K562 (cell line): Measurements from ENCODE around the gene LDAH. TPM values are rescaled to one million over a fixed set of nuclear protein-coding genes. Genes with fewer than 3 reads are reported as not detected.

ENCODE experiments used
- ATAC-seq: fragments of 200-7000 bp; cut with Tn5 transposase; 3 replicates; pipeline ENCODE4 v1.9.1; 2020; ENCODE audit warnings: moderate library complexity
- BruUV-seq: library from RNA; stranded (reverse); fragments of 400-500 nt; replicated peaks from 2 replicates; lab custom pipeline; 2021; lab: Mats Ljungman, UMichigan
- CTCF ChIA-PET: fragments of 300-600 bp; formaldehyde crosslinking; extraction: SDS; loops from one replicate; lab custom pipeline; 2021; ENCODE audit warnings: low intra/inter-chr PET ratio; lab: Yijun Ruan, JAX
- POLR2A ChIA-PET: fragments of 300-600, 350-650 bp; sonication (Branson Sonifier 250); formaldehyde crosslinking; extraction: SDS; loops from one replicate; lab custom pipeline; 2021; ENCODE audit warnings: antibody characterized with exemption, inconsistent platforms; lab: Yijun Ruan, JAX
- DNase-seq, 4 experiments: peaks; one replicate each; pipeline versions ENCODE4 v3.0.0 to v3.0.0-alpha.2; 2011 to 2018; ENCODE audit warnings: low spot score in 3 of 4, mixed read lengths in 3 of 4; ENCODE audit errors: extremely low read depth in 1 of 4
- FAIRE-seq: peaks from 2 replicates; lab custom pipeline; 2011; peaks lifted over from hg19 to GRCh38; lab: Jason Lieb, UNC
- H2AFZ ChIP-seq: 2 replicates; pipeline ENCODE4 v1.6.0; 2011; ENCODE audit warnings: low read depth, low read length, control low read depth, inconsistent platforms
- H3K27ac ChIP-seq: fragments of 200-600 bp; 3 replicates; pipeline ENCODE4 v1.8.0; 2011; ENCODE audit warnings: low read depth, mild to moderate bottlenecking, control low read depth, inconsistent platforms, low read length, moderate library complexity, mixed read lengths; ENCODE audit errors: extremely low read depth
- H3K27me3 ChIP-seq, 2 experiments: fragments of 300-600 bp in 1 of 2; 2 replicates in 1 of 2; 3 replicates in 1 of 2; pipeline versions ENCODE4 v1.6.0 to v1.8.0; 2011; ENCODE audit warnings: inconsistent platforms in 2 of 2, low read length in 2 of 2, mild to moderate bottlenecking in 1 of 2, mixed read lengths in 1 of 2, moderate library complexity in 1 of 2; ENCODE audit not compliant: control insufficient read depth in 2 of 2, insufficient read depth in 2 of 2
- H3K36me3 ChIP-seq: fragments of 300-600 bp; 3 replicates; pipeline ENCODE4 v1.8.0; 2011; ENCODE audit warnings: mild to moderate bottlenecking, low read length, inconsistent platforms; ENCODE audit not compliant: control insufficient read depth, insufficient read depth
- H3K4me1 ChIP-seq, 2 experiments: fragments of 200-600 bp in 1 of 2; replicated peaks in 1 of 2; 2 replicates in 1 of 2; 3 replicates in 1 of 2; pipeline versions ENCODE4 v1.5.1 to v1.8.0; 2011; ENCODE audit warnings: inconsistent platforms in 2 of 2, low read length in 2 of 2, mild to moderate bottlenecking in 1 of 2, mixed read lengths in 1 of 2, moderate library complexity in 1 of 2; ENCODE audit not compliant: control insufficient read depth in 2 of 2, insufficient read depth in 2 of 2
- H3K4me2 ChIP-seq: 2 replicates; pipeline ENCODE4 v1.6.1; 2011; ENCODE audit warnings: low read length, control low read depth, inconsistent platforms, mixed read lengths; ENCODE audit not compliant: insufficient read depth
- H3K4me3 ChIP-seq: fragments of 200-600 bp; sonication (generic), shearing (Covaris generic); 2 replicates; pipeline ENCODE4 v1.5.1; 2016; ENCODE audit warnings: control low read depth, inconsistent platforms
- H3K79me2 ChIP-seq: fragments of 200-600 bp; 3 replicates; pipeline ENCODE4 v1.8.0; 2011; ENCODE audit warnings: low read length, inconsistent platforms; ENCODE audit not compliant: control insufficient read depth, insufficient read depth
- H3K9ac ChIP-seq, 2 experiments: 2 replicates each; pipeline versions ENCODE4 v1.6.0 to v1.6.1; 2011; ENCODE audit warnings: low read depth in 2 of 2, low read length in 2 of 2, control low read depth in 1 of 2, inconsistent platforms in 1 of 2, mild to moderate bottlenecking in 1 of 2, mixed read lengths in 1 of 2; ENCODE audit not compliant: insufficient read depth in 1 of 2
- H3K9me1 ChIP-seq: one replicate; pipeline ENCODE4 v1.6.0; 2011; ENCODE audit warnings: inconsistent platforms, mild to moderate bottlenecking, low read length, moderate library complexity; ENCODE audit not compliant: control insufficient read depth, insufficient read depth
- H3K9me3 ChIP-seq: replicated peaks from 2 replicates; pipeline ENCODE4 v1.5.1; 2011; ENCODE audit warnings: low read depth, low read length, inconsistent platforms; ENCODE audit not compliant: control insufficient read depth, insufficient read depth
- H4K20me1 ChIP-seq: replicated peaks from 2 replicates; pipeline ENCODE4 v1.6.1; 2011; ENCODE audit warnings: low read length, inconsistent platforms, mixed read lengths; ENCODE audit not compliant: control insufficient read depth, insufficient read depth
- CBX3 ChIP-seq, 2 experiments: IDR thresholded peaks; 1 replicate in 1 of 2; 2 replicates in 1 of 2; pipeline ENCODE4 v1.6.1; 2012; ENCODE audit warnings: inconsistent platforms in 2 of 2, low read length in 2 of 2, borderline replicate concordance in 1 of 2, control low read depth in 1 of 2
- COPS2 ChIP-seq: fragments of 450-650 bp; conservative IDR thresholded peaks from 2 replicates; pipeline ENCODE4 v1.6.1; 2016; ENCODE audit warnings: mild to moderate bottlenecking, moderate library complexity
- CXXC5 ChIP-seq: fragments of 250-450 bp; sonication (Bioruptor Pico); IDR thresholded peaks from 2 replicates; pipeline ENCODE4 v1.8.0; 2022; ENCODE audit warnings: inconsistent platforms, mild to moderate bottlenecking, moderate library complexity
- HNRNPL ChIP-seq: fragments of 200-400 bp; formaldehyde crosslinking; IDR thresholded peaks from 2 replicates; pipeline ENCODE4 v1.6.1; 2017; ENCODE audit warnings: low read depth, mild to moderate bottlenecking, low read length
- MYBL2 ChIP-seq, 2 experiments: fragments of 450-650 bp in 1 of 2; sonication (generic) in 1 of 2; formaldehyde crosslinking in 1 of 2; IDR thresholded peaks; 2 replicates each; pipeline versions ENCODE4 v1.6.1 to v1.8.1; 2017 to 2022; ENCODE audit warnings: borderline replicate concordance in 1 of 2, inconsistent platforms in 1 of 2, low read depth in 1 of 2, mild to moderate bottlenecking in 1 of 2, missing genetic modification reagents in 1 of 2, moderate library complexity in 1 of 2
- POLR2AphosphoS5 ChIP-seq: IDR thresholded peaks from 2 replicates; pipeline ENCODE4 v1.6.1; 2011; ENCODE audit warnings: mild to moderate bottlenecking, low read depth, low read length, moderate library complexity; ENCODE audit not compliant: control insufficient read depth, insufficient read depth
- POLR2G ChIP-seq: fragments of 200-400 bp; formaldehyde crosslinking; IDR thresholded peaks from 2 replicates; pipeline ENCODE4 v1.6.1; 2017; ENCODE audit warnings: low read depth, mild to moderate bottlenecking, antibody characterized with exemption, low read length, moderate library complexity
- PTBP1 ChIP-seq: fragments of 200-400 bp; formaldehyde crosslinking; IDR thresholded peaks from 2 replicates; pipeline ENCODE4 v1.6.1; 2017; ENCODE audit warnings: low read depth, low read length
- RUNX1 ChIP-seq: sonication (generic); IDR thresholded peaks from 2 replicates; pipeline ENCODE4 v1.6.1; 2016; ENCODE audit warnings: antibody characterized with exemption, low read depth
- TFAP4 ChIP-seq: sonication (generic); formaldehyde crosslinking; IDR thresholded peaks from 2 replicates; pipeline ENCODE4 v1.8.0; 2022; ENCODE audit warnings: missing genetic modification reagents, mild to moderate bottlenecking, moderate library complexity, borderline replicate concordance
- ZNF121 ChIP-seq: sonication (generic); formaldehyde crosslinking; conservative IDR thresholded peaks from 2 replicates; pipeline ENCODE4 v1.8.0; 2022; ENCODE audit warnings: missing genetic modification reagents
- ZNF3 ChIP-seq: fragments of 250-450 bp; sonication (Bioruptor Pico); IDR thresholded peaks from 2 replicates; pipeline ENCODE4 v1.5.0; 2021; ENCODE audit warnings: mild to moderate bottlenecking, moderate library complexity
- ZNF830 ChIP-seq: fragments of 250-450 bp; sonication (Bioruptor Pico); IDR thresholded peaks from 2 replicates; pipeline ENCODE4 v1.5.0; 2021; ENCODE audit warnings: mild to moderate bottlenecking
- WGBS: fragments of 100-300 bp; shearing (Covaris generic); methylation state at CpG from one replicate; pipeline ENCODE4 v1.1.6; 2016; ENCODE audit warnings: low coverage, mixed read lengths; ENCODE audit not compliant: insufficient coverage; ENCODE audit errors: missing lambda C conversion rate; 5-methylcytosine and 5-hydroxymethylcytosine counted together
- in situ Hi-C: fragments of 300-500 bp; cut with MboI; formaldehyde crosslinking; loops from 4 replicates; pipeline ENCODE4 v1.15.0; 2018; ENCODE audit warnings: inconsistent platforms, mixed read lengths
- intact Hi-C: fragments of 100-400 bp; cut with micrococcal nuclease; formaldehyde crosslinking; loops from 2 replicates; pipeline ENCODE4 v1.14.2; 2022
- polyA plus RNA-seq, 8 experiments: library from polyadenylated mRNA; depleted of rRNA in 4 of 8; stranded (reverse) in 5 of 8; unstranded in 3 of 8; fragments of >200 nt; fragmentation: Nextera tagmentation in 2 of 8; fragmentation: Illumina TruSeq in 1 of 8; extraction: Ambion mirVana in 2 of 8; extraction: Trizol in 1 of 8; gene quantifications; 2 replicates each; pipeline versions ENCODE4 v1.2.1 to v1.2.3, GENCODE V29; 2011 to 2014; ENCODE audit warnings: inconsistent platforms in 1 of 8, missing spikeins in 1 of 8
- total RNA-seq, 7 experiments: library from RNA; depleted of rRNA in 6 of 7; stranded (reverse); fragments of >200 nt in 6 of 7; fragmentation: Illumina TruSeq in 2 of 7; extraction: Trizol in 2 of 7; gene quantifications; 2 replicates each; pipeline versions ENCODE4 v1.2.1 to v1.2.3, GENCODE V29; 2011 to 2021; ENCODE audit warnings: low replicate concordance in 1 of 7
- TF ChIP-seq, protein P1 (sequence below): sonication (generic); formaldehyde crosslinking; IDR thresholded peaks from 2 replicates; pipeline ENCODE4 v1.8.1; 2023; ENCODE audit warnings: mild to moderate bottlenecking, missing genetic modification reagents

The LDAH gene
- total and polyA plus RNA-seq, 9 of the 15 experiments (the other 6 are each of a cell fraction or from before 2014, with no cell fraction given), result 22.3 to 60.1 (median 40.0) TPM

DNA sequence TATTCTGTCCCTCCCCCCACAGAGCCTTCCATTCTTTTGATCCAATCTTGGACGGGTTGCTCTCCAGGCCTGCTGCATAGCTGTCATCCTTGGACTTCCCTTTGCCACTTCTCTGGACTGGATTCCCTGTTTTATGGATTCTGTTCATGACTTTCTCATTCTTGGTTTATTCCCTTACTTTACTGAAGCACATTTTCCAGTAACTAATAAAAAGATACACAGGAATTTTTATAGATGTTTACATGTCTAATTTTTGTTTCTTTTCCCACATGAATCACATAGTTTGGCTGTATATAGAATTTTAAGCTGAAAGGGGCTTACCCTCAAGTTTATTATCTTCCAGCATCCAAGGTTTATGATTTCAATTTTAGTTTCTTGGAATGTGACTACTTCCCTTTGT, 118.0 kb downstream of the LDAH start:
- TF ChIP-seq, protein P1, sequence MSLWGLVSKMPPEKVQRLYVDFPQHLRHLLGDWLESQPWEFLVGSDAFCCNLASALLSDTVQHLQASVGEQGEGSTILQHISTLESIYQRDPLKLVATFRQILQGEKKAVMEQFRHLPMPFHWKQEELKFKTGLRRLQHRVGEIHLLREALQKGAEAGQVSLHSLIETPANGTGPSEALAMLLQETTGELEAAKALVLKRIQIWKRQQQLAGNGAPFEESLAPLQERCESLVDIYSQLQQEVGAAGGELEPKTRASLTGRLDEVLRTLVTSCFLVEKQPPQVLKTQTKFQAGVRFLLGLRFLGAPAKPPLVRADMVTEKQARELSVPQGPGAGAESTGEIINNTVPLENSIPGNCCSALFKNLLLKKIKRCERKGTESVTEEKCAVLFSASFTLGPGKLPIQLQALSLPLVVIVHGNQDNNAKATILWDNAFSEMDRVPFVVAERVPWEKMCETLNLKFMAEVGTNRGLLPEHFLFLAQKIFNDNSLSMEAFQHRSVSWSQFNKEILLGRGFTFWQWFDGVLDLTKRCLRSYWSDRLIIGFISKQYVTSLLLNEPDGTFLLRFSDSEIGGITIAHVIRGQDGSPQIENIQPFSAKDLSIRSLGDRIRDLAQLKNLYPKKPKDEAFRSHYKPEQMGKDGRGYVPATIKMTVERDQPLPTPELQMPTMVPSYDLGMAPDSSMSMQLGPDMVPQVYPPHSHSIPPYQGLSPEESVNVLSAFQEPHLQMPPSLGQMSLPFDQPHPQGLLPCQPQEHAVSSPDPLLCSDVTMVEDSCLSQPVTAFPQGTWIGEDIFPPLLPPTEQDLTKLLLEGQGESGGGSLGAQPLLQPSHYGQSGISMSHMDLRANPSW (CRISPR knock-in tag), result no peak
- TF ChIP-seq RUNX1, result no peak
- no peak for TF ChIP-seq POLR2G
- no peak for TF ChIP-seq ZNF830 (CRISPR knock-in tag)
- no peak for TF ChIP-seq TFAP4 (CRISPR knock-in tag)
- TF ChIP-seq POLR2AphosphoS5, result no peak
- TF ChIP-seq MYBL2 (IDR thresholded peaks at IDR 0.05; ENCODE audit: low read depth), result no peak
- no peak for TF ChIP-seq MYBL2 (CRISPR knock-in tag; IDR thresholded peaks at IDR 0.05; ENCODE audit: borderline replicate concordance)
- TF ChIP-seq ZNF121 (CRISPR knock-in tag), result no peak
- no peak for TF ChIP-seq CBX3 (IDR thresholded peaks at IDR 0.05; ENCODE audit: borderline replicate concordance in 1 of 2, low read length in 2 of 2)
- TF ChIP-seq PTBP1, result no peak
- TF ChIP-seq COPS2, result no peak
- TF ChIP-seq CXXC5 (CRISPR knock-in tag), result no peak
- TF ChIP-seq HNRNPL, result no peak
- TF ChIP-seq ZNF3 (CRISPR knock-in tag), result no peak
- TF ChIP-seq, all 486 proteins: peak for 0
- no peaks in the 10 kb centered on the region for H3K9me1 ChIP-seq
- peaks cover 8% of the 10 kb centered on the region; the same call in 1 of the 3 replicates for H3K36me3 ChIP-seq
- H3K4me3 ChIP-seq, result no peak overlapping the region
- BruUV-seq, result no TSS peak
- H3K4me2 ChIP-seq, result no peak overlapping the region
- 29% methylated on average over 1 of the region's 1 CpG for WGBS
- H4K20me1 ChIP-seq, result no peaks in the 10 kb centered on the region
- DNase-seq (no peak), ATAC-seq (no peak), FAIRE-seq (no peak)
- in situ Hi-C loops, result no loop called here
- ChIA-PET POLR2A (interaction anchor here (0.7 kb wide), 1 partner anchor 55 kb away, joined by 3 read pairs; no protein-coding TSS in a partner anchor), CTCF (no interaction called here)
- H3K9ac ChIP-seq, result no peak overlapping the region
- intact Hi-C loops, result no loop called here
- no peak overlapping the region for H2AFZ ChIP-seq
- H3K4me1 ChIP-seq, result no peaks in the 10 kb centered on the region
- H3K27ac ChIP-seq, result no peak overlapping the region
- no peaks in the 10 kb centered on the region for H3K79me2 ChIP-seq
- no peaks in the 10 kb centered on the region for H3K27me3 ChIP-seq
- no peaks in the 10 kb centered on the region for H3K9me3 ChIP-seq
